HCT116 (cell line): Measurements from ENCODE around the gene RAB36.

Experiments used
- CTCF ChIP-seq, 3 experiments: fragments of 200-600 bp in 1 of 3; sonication (generic) in 1 of 3; IDR thresholded peaks in 2 of 3; conservative IDR thresholded peaks in 1 of 3; 2 replicates each; pipeline ENCODE4 v1.5.1; 2012 to 2017; ENCODE audit warnings: low read depth in 2 of 3, low read length in 2 of 3, antibody characterized with exemption in 1 of 3, borderline replicate concordance in 1 of 3, control low read depth in 1 of 3, mild to moderate bottlenecking in 1 of 3, mixed read lengths in 1 of 3, mixed run types in 1 of 3, moderate library complexity in 1 of 3; ENCODE audit not compliant: insufficient read depth in 1 of 3
- POLR2AphosphoS5 ChIP-seq: IDR thresholded peaks from 2 replicates; pipeline ENCODE4 v1.6.1; 2011; ENCODE audit warnings: mild to moderate bottlenecking, low read depth, low read length, moderate library complexity
- REST ChIP-seq: IDR thresholded peaks from 2 replicates; pipeline ENCODE4 v1.6.1; 2012; ENCODE audit warnings: low read depth
- ZNF274 ChIP-seq: fragments of 200-500 bp; sonication (Bioruptor generic); IDR thresholded peaks from 2 replicates; pipeline ENCODE4 v1.6.1; 2014; ENCODE audit warnings: mild to moderate bottlenecking, low read depth, low read length, inconsistent platforms

- TF ChIP-seq POLR2AphosphoS5 (no peak), REST (no peak), ZNF274 (no peak), CTCF (IDR thresholded peaks at IDR 0.05 in 2 of 3, conservative IDR thresholded peaks at IDR 0.05 in 1 of 3; ENCODE audit: borderline replicate concordance in 1 of 3, insufficient read depth in 1 of 3, low read depth in 2 of 3, low read length in 2 of 3) (no peak)
These were observed 16.1 kb upstream of the RAB36 start for GRCh38 chr22:23129149-23129548.
